Neural cell (in vitro differentiated cells): ENCODE measurements around the gene BPGM. TPM values are rescaled to one million over a fixed set of nuclear protein-coding genes. Genes with fewer than 3 reads are reported as not detected.

ENCODE experiments used
- H2AFZ ChIP-seq: fragments of 200-600, 300-800 bp; sonication (generic), shearing (Covaris generic); 2 replicates; pipeline ENCODE4 v1.6.0; 2014; ENCODE audit warnings: low read depth, mild to moderate bottlenecking, antibody characterized with exemption, low read length, moderate library complexity
- H3F3A ChIP-seq: fragments of 200-600 bp; shearing (Covaris generic); 2 replicates; pipeline ENCODE4 v1.6.1; 2016; ENCODE audit warnings: mild to moderate bottlenecking, moderate library complexity, mixed read lengths, antibody characterized with exemption, low read length; ENCODE audit not compliant: insufficient read depth, poor library complexity, severe bottlenecking
- H3K27ac ChIP-seq: fragments of 200-600, 300-800 bp; sonication (generic), shearing (Covaris generic); 2 replicates; pipeline ENCODE4 v1.5.1; 2014; ENCODE audit warnings: mild to moderate bottlenecking, low read length, moderate library complexity
- H3K27me3 ChIP-seq: fragments of 300-800, 200-600 bp; sonication (generic), shearing (Covaris generic); 2 replicates; pipeline ENCODE4 v1.6.0; 2014; ENCODE audit warnings: mild to moderate bottlenecking, low read depth, low read length, moderate library complexity; ENCODE audit not compliant: insufficient read depth
- H3K36me3 ChIP-seq: fragments of 300-800, 200-600 bp; sonication (generic), shearing (Covaris generic); 2 replicates; pipeline ENCODE4 v1.5.1; 2014; ENCODE audit warnings: mild to moderate bottlenecking, antibody characterized with exemption, low read length, moderate library complexity; ENCODE audit not compliant: insufficient read depth
- H3K4me2 ChIP-seq: fragments of 300-800, 200-600 bp; sonication (generic), shearing (Covaris generic); 2 replicates; pipeline ENCODE4 v1.6.0; 2014; ENCODE audit warnings: mild to moderate bottlenecking, low read length
- H3K4me3 ChIP-seq: fragments of 300-800, 200-600 bp; sonication (generic), shearing (Covaris generic); 2 replicates; pipeline ENCODE4 v1.5.1; 2014; ENCODE audit warnings: mild to moderate bottlenecking, low read length, moderate library complexity
- H3K79me2 ChIP-seq: fragments of 200-600 bp; shearing (Covaris generic); replicated peaks from 2 replicates; pipeline ENCODE4 v1.6.0; 2014; ENCODE audit warnings: mild to moderate bottlenecking, low read length, moderate library complexity; ENCODE audit not compliant: insufficient read depth
- H3K9ac ChIP-seq: fragments of 300-800, 200-600 bp; sonication (generic), shearing (Covaris generic); 2 replicates; pipeline ENCODE4 v1.6.1; 2016; ENCODE audit warnings: mild to moderate bottlenecking, low read length, mixed read lengths
- H3K9me2 ChIP-seq: fragments of 200-600 bp; shearing (Covaris generic); 2 replicates; pipeline ENCODE4 v1.6.1; 2016; ENCODE audit warnings: mild to moderate bottlenecking, low read length, mixed read lengths; ENCODE audit not compliant: insufficient read depth
- H3K9me3 ChIP-seq: fragments of 200-600, 300-800 bp; sonication (generic), shearing (Covaris generic); 2 replicates; pipeline ENCODE4 v1.6.1; 2016; ENCODE audit warnings: mild to moderate bottlenecking, mixed run types, low read length, moderate library complexity, mixed read lengths
- H4K20me1 ChIP-seq: fragments of 200-600 bp; shearing (Covaris generic); 2 replicates; pipeline ENCODE4 v1.6.1; 2016; ENCODE audit warnings: mild to moderate bottlenecking, mixed run types; ENCODE audit not compliant: insufficient read depth
- CTCF ChIP-seq: fragments of 450-650 bp; IDR thresholded peaks from 2 replicates; pipeline ENCODE4 v1.5.1; 2014; ENCODE audit warnings: antibody characterized with exemption, mild to moderate bottlenecking, moderate library complexity; ENCODE audit not compliant: poor library complexity, severe bottlenecking
- EP300 ChIP-seq: fragments of 450-650 bp; conservative IDR thresholded peaks from 2 replicates; pipeline ENCODE4 v1.6.1; 2014; ENCODE audit warnings: antibody characterized with exemption, mild to moderate bottlenecking, moderate library complexity; ENCODE audit not compliant: poor library complexity, severe bottlenecking
- EZH2 ChIP-seq: fragments of 200-600, 300-800 bp; shearing (Covaris generic), sonication (generic); IDR thresholded peaks from 2 replicates; pipeline ENCODE4 v1.6.1; 2014; ENCODE audit warnings: antibody characterized with exemption, low read length, borderline replicate concordance, mild to moderate bottlenecking; ENCODE audit not compliant: insufficient read depth, poor library complexity, severe bottlenecking
- MXI1 ChIP-seq: fragments of 450-650 bp; conservative IDR thresholded peaks from 2 replicates; pipeline ENCODE4 v1.6.1; 2014; ENCODE audit warnings: antibody characterized with exemption, mild to moderate bottlenecking; ENCODE audit not compliant: poor library complexity, severe bottlenecking
- POLR2AphosphoS5 ChIP-seq: IDR thresholded peaks from 2 replicates; pipeline ENCODE4 v1.6.1; 2012
- RAD21 ChIP-seq: fragments of 450-650 bp; conservative IDR thresholded peaks from 2 replicates; pipeline ENCODE4 v1.6.1; 2014; ENCODE audit warnings: antibody characterized with exemption, mild to moderate bottlenecking, moderate library complexity
- REST ChIP-seq: IDR thresholded peaks from 2 replicates; pipeline ENCODE4 v1.6.1; 2012; ENCODE audit warnings: borderline replicate concordance
- SMC3 ChIP-seq: fragments of 450-650 bp; conservative IDR thresholded peaks from 2 replicates; pipeline ENCODE4 v1.6.1; 2014; ENCODE audit warnings: antibody characterized with exemption, mild to moderate bottlenecking, moderate library complexity; ENCODE audit not compliant: poor library complexity
- TAF1 ChIP-seq: IDR thresholded peaks from 2 replicates; pipeline ENCODE4 v1.6.1; 2012; ENCODE audit warnings: low read depth
- polyA plus RNA-seq: library from polyadenylated mRNA; depleted of rRNA; stranded (reverse); fragments of >200 nt; gene quantifications from 2 replicates; pipeline ENCODE4 v1.2.3, GENCODE V29; 2014

BPGM gene
- polyA plus RNA-seq, 1 donor from 2014 or later, result 57.4 TPM

- no peaks in the 10 kb centered on the region for H3K27me3 ChIP-seq
- no peaks in the 10 kb centered on the region for H4K20me1 ChIP-seq
- H3K4me3 ChIP-seq, result no peak overlapping the region
- H3K36me3 ChIP-seq, result no peaks in the 10 kb centered on the region
- TF ChIP-seq SMC3, result no peak
- no peak for TF ChIP-seq TAF1
- TF ChIP-seq EZH2, result no peak
- no peak for TF ChIP-seq POLR2AphosphoS5
- TF ChIP-seq MXI1, result no peak
- no peaks in the 10 kb centered on the region for H3K9me3 ChIP-seq
- H3K9me2 ChIP-seq, result no peaks in the 10 kb centered on the region
- H3K4me2 ChIP-seq, result no peak overlapping the region
- no peaks in the 10 kb centered on the region for H3F3A ChIP-seq
- no peak overlapping the region for H3K27ac ChIP-seq
- H3K79me2 ChIP-seq, result no peaks in the 10 kb centered on the region
- no peak overlapping the region for H3K9ac ChIP-seq
- no peak overlapping the region for H2AFZ ChIP-seq
These were observed 44.2 kb downstream of the BPGM start for GRCh38 chr7:134690614-134691504.

- no peaks in the 10 kb centered on the region for H3K27me3 ChIP-seq
- no peaks in the 10 kb centered on the region for H3K9me3 ChIP-seq
- H4K20me1 ChIP-seq, result no peaks in the 10 kb centered on the region
- H3K79me2 ChIP-seq, result no peaks in the 10 kb centered on the region
- H2AFZ ChIP-seq, result no peak overlapping the region
- H3K9me2 ChIP-seq, result no peaks in the 10 kb centered on the region
- H3K27ac ChIP-seq, result no peak overlapping the region
- H3F3A ChIP-seq, result no peaks in the 10 kb centered on the region
- H3K36me3 ChIP-seq, result no peaks in the 10 kb centered on the region
- no peak overlapping the region for H3K9ac ChIP-seq
- TF ChIP-seq SMC3 (no peak), TAF1 (no peak), POLR2AphosphoS5 (no peak), REST (no peak), CTCF (no peak), EZH2 (no peak), RAD21 (no peak), MXI1 (no peak), EP300 (no peak)
- no peak overlapping the region for H3K4me3 ChIP-seq
- no peak overlapping the region for H3K4me2 ChIP-seq
These were observed 45.1 kb downstream of the BPGM start for GRCh38 chr7:134691546-134692343.
